G401 (cell line): ENCODE measurements around the gene FBXW4. TPM values are rescaled to one million over a fixed set of nuclear protein-coding genes. Genes with fewer than 3 reads are reported as not detected.

Experiments used
- DNase-seq: peaks from one replicate; pipeline ENCODE4 v3.0.0-alpha.2; 2015; ENCODE audit warnings: low spot score
- in situ Hi-C: cut with HindIII; loops from 2 replicates; pipeline ENCODE4 v1.10.0; 2016; ENCODE audit warnings: low sequenced_read_pairs, mixed read lengths
- total RNA-seq: library from RNA; depleted of rRNA; stranded (reverse); fragments of >200 nt; shearing (Covaris generic); gene quantifications from 2 replicates; pipeline ENCODE4 v1.2.3, GENCODE V29; 2014

The FBXW4 gene
- total RNA-seq, 1 experiment from 2014 or later = 48.9 TPM

DNA sequence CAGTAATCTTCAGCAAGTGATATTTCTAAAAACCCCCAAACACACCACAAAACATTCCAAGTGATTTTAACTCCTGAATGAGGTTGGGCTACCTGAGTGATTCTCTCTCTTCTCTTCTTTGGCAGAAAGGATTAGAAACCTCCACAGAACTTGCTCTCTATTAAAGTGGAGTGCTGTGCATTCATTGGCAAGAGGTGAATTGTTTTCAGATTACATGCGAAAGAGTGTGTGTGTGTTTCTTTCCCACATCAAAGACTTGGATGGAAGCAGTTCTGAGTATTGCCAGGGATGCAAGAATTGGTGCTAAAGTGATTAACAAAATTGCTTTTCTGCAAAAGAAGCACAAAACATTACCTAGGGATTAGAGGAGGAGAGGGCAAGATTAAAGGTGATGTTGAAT, 13.1 kb upstream of the FBXW4 start:
- in situ Hi-C loops = no loop called here

DNA sequence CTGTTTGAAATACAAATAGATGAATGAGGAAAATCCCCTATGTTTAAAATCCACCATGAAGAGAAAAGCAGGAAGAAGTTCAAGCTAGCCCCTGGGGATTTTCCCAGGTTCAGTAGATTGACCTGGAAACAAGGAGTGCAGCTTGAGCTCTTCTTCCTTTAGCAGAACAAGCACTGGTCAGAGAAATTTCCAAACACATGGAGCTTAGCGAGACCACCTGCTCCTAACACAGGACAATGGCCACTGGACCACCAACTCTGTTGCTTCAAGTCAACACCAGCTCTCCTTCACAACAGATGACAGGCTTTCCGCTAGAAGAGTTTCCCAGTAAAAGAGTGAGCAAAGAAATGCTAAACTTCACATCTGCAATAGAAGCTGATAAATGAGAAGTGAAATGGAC, 9.4 kb upstream of the FBXW4 start:
- in situ Hi-C loops = no loop called here

More for the DNA sequence above, 13.1 kb upstream of the FBXW4 start:
- DNase-seq = no peak

DNA sequence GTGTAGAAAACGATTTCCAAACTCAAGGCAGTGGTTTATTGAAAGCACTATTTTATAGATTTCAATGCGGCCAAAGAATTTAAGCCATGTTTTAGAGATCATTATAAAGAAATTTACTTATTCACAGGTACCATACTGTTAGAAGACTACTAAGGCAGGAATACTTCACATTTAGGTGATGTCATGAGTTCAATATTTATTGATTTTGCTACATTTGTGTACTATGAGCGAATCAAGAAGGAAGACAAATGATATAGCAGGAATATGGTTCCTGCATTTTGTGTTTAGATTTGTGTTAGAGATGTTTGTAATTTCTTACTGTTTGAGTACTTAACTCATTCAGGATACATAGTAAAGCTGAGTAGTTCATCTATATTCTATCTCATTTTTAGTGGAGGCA, 1.7 kb upstream of the FBXW4 start:
- in situ Hi-C loops = no loop called here
- DNase-seq = no peak

More for the DNA sequence above, 9.4 kb upstream of the FBXW4 start:
- DNase-seq = no peak

DNA sequence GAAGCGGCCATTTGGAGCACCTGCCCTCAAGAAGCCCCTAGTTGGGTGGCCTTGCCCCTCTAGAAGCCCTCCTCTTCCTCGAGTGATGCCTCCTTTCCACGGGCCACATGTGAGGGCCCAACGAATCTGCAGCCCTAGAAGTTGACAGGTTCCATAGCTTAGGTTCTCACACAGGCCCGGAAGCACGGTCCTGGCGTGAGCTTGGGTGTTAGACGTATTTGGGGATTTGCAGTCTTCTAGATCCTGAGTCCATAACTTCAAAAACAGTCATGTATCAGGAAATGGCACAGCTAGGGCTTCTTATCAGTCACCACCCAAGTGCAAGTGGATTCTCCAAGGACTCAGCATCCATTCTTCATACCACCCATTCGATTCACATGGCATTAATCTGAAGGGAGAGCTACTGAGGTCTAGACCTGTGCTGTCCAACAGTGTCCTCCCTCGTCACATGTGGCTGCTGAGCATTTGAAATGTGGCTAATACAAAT, 477 bp upstream of the FBXW4 start:
- in situ Hi-C loops = no loop called here
- DNase-seq = no peak

DNA sequence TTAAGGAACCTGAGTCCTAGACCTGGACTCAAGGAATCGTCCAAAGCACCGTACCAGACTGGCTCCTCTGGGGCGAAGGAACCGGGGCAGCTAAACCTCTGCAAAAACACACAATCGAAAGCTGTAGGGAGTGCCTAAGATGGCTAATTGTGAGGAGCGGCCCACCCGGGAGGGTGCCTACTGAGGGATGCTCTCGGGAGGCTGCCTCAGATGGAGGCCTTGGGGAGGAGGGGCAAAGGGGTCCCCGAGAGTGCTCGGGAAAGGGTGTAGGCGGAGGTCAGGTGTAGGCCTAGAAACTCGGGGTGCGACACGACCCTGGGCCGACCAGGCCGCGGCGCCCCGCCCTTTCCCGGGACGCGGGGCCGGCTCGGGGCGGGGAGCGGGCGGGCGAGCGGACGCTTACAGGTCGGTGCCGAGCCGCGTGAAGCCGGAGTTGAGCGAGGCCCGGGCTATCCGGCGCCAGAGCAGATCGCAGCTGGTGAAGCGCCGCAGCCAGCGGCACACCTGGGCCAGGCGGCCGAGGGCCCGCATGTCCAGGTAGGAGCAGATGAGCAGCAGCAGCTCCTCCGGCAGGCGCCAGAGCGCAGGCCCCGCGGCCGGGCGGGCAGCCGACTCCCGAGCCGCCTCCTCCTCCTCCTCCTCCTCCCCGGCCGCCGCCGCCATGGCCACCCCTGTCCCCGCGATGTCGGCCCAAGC, 844 bp downstream of the FBXW4 start:
- peak; percentile 72 for DNase-seq
- in situ Hi-C loops = loop anchor here (5.0 kb wide), 1 partner anchor 42 kb away; no protein-coding TSS in a partner anchor

DNA sequence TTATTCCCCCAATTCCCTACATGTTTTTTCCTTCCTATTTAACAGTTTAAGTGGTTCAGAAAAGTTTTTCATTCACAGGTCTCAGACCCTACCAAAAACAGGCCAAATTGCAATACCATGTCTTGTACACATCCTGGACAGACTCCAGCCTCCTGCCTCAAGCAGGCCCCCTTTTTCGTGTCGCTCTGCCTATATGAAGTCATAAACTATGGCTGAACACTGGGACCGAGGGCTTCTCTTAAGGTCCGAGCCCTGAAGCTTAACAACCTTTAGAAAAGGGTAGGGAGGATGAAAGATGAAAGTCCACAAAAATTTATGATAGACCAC, 1.4 kb downstream of the FBXW4 start:
- in situ Hi-C loops = loop anchor here (5.0 kb wide), 1 partner anchor 41 kb away; no protein-coding TSS in a partner anchor
- DNase-seq = peak; percentile 48

DNA sequence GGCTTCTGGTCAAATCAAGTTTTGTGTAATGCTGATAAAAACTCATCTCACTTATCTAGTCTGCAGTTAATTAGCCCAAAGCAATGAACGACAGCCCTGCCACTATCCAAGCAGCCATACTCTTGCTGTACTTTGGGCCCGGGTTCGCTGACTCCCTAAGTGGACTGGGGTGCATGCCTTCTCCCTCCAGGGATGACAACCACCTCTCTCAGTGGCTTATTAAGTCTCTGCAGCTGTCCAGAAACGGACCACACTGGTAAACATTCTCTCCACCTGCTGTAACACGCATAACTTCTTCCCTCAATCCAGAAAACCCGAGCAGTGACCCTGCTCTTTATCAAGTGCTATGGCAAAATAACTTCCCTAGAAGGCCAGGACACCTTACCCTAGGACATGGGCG, 3.9 kb downstream of the FBXW4 start:
- in situ Hi-C loops = loop anchor here (5.0 kb wide), 1 partner anchor 39 kb away; no protein-coding TSS in a partner anchor

DNA sequence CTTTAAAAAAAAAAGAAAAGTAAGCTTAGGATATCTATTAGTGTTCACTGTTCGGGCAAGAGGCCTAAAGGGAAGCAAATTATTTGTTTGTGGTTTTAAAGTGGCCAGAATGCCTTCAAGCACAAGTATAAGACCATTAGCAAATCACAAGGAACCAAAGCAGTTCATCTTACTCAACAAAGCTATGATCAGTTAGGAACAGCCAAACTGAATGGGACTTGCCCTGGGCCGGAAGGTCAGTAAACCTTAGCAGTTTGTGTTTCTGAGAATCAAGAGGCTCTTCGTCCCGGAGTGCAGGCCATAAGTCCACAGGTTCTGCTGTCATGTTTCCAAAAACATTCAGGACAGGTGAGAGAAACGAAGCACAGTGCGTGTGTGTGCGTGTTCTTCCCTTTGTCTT, 4.5 kb downstream of the FBXW4 start:
- peak; percentile 37 for DNase-seq
- in situ Hi-C loops = loop anchor here (5.0 kb wide), 1 partner anchor 38 kb away; no protein-coding TSS in a partner anchor

More for the DNA sequence above, 3.9 kb downstream of the FBXW4 start:
- no peak for DNase-seq

DNA sequence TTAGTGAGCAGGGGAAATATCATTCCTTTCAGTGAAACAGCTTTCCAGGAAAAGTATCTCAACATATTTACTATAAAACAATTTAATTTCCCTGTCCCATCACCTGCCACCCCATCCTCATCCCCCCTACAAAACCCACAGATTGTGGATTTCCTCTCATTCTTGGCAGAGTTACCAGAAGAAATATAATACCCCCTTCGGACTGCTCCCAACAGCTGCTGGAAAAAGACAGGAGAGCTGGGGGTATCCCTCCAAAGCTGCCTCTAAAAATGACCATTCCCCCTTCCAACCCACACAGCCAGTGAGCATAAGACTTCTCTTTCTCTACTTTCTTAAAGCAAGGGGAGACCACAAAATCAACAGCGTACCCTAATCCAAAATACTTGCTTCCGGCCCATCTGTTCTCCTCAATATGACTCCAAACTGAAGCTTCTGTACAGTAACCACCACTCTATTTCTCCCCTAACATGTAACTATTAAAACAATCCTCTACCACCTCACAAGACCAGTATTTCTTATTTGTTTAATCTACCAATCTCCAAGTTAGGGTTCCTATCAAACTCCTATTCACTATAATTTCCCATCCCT, 7.8 kb downstream of the FBXW4 start:
- in situ Hi-C loops = no loop called here
- no peak for DNase-seq

DNA sequence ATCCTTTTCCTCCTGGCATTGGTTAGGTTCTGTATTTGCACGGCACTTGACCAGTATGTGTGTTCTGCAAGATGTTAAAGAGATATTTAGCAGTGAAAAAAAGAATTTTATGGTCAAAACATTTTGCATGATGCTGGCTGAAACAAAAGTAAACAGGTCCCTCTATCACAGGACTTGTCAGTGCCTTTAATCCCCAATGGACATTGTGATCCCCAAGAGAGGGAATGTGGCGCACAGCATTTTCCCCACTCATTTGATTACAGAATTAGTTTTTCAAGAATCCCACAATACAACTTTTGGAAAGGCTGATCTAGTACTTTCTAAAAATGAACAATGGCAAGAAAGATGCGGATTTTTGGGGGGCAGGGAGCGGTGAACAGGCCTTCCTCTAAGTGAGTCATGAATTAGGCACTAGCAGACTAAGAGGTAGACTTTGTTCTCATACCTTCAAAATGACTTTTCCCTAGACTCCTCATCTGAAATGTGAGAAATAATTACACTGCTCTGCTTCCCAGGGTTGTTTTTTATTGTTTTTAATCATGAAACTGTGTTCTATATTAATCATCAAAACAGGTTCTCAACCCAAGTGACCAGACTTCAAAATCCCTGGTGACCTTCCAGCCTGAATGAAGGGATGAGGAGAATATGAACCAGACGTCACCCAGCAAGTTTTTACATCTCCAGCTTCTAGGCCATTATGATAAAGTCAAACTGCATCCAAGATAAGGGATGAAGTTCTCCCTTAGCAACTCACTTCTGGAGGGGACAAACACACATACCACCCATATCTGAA, 8.6 kb downstream of the FBXW4 start:
- in situ Hi-C loops = no loop called here
- DNase-seq = no peak

DNA sequence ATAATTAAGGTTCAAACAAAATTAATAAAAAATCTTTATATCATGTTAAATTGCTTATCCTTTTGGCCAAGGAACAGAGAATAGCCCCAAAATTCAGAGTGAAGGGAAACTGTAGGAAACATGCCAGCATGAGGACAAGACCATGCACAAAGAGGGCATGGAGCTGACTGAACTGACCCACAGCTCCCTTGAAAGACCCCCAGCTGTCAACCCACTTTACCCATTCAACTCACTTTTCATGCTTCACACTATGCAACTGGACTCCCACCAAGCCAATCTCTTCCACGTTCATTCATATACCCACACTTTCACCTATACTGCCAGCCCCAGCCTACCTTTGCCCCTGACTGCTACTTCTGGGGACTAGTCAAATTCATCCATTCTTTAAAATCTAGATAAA, 10.2 kb downstream of the FBXW4 start:
- in situ Hi-C loops = no loop called here
- no peak for DNase-seq

DNA sequence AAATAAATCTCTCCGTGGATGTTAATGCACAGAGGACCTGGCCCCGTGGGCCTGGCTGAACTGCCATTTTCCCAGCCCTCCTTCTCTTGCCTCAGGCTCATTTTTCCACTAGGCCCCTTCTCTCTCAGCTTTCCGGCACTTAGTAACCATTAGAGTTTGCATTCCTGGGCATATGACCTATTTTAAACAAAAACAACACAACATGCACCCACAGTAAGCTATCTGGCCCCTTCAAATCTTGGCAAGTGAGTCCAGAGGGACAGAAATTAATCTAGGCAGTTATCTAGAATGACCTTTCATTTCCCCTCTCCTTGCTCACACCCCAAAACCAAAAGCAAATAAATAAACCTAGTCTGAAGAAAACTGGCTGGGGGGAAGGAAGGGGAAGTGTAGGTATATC, 11.7 kb downstream of the FBXW4 start:
- no peak for DNase-seq
- in situ Hi-C loops = no loop called here

DNA sequence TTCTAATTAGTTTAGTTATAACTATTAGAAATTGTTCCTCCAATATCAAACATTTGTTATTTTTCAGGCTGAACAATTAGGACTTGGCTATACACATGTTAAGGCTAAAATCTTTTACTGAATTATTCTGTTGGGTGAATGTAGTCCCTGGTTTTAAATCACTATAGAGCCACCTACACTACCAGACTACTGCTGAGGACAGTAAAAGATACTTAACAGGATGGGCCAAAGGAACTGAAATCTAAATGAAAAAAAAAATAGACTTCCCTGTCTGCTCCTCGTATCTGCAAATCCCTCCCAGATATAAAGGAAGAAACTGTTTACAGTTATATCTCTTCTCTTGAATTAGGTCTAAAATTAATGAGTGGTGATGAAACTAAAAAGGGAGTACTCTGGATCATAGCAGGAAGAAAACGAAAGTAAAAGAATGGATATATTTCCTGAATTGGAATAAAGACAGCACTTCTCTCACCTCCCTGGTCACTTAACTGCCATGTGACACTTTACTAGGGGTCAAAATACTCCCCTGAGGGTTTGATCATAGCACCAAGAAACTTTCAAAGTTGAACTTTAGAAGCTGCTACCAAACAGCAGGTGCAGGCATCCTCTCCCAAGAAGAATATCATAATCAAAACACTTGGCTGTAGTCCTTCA, 12.7 kb downstream of the FBXW4 start:
- no peak for DNase-seq
- in situ Hi-C loops = no loop called here

DNA sequence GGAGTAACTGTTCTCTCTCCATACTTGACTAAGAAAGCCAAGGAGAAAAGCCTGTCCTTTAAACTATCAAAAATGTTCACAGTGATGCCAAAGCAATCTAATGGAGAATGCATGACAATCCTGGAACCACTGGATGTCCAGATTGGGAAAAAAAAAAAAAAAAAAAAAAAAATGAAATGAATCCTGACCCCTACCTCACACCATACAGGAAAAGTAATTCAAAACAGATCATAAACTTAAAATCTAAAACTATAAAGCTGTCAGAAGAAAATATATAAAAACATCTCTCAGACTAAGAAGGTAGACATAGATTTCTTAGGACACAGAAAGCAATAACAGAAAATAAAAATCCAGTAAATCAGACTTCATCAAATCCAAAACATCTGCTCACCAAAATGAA, 18.4 kb downstream of the FBXW4 start:
- in situ Hi-C loops = no loop called here
- no peak for DNase-seq

DNA sequence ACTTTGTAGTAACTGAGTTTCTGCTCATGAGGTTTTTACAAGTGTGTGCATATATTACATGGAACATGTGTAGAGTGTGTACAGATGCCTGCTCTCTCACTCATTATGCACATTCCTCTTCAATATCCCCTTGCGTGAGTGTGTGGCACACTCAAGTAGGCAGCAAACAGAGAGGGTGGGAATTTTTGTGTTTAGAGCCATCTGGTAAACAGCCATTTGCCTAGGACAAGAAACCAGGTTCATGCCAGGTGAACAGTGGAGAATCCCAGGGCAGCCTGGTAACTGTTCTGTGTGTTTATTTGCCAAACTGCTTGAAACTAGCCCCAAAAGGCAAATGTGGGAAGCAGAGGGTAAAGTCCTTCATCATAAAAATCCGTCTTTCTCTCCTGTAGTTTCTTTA, 19.9 kb downstream of the FBXW4 start:
- in situ Hi-C loops = no loop called here
- no peak for DNase-seq

DNA sequence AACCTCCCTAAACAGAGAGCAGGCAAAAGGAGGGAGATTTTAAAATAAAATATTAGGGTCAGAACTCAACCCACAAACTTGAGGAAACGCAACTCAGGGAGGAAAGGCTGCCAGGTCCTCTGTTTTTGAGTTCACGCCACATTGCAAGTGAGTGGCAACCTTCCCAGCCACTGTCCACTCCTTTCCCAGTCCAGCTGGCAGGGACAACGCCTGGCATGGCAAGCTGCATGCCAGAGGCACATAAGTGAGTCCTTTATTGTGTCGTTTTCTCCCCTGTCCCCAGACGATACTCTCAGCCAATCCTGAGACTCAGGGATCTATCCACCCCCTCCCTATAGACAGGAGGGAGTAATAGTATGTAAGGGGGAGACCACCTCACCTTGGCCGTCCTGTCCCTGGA, 22.4 kb downstream of the FBXW4 start:
- in situ Hi-C loops = no loop called here
- DNase-seq = peak; percentile 45

DNA sequence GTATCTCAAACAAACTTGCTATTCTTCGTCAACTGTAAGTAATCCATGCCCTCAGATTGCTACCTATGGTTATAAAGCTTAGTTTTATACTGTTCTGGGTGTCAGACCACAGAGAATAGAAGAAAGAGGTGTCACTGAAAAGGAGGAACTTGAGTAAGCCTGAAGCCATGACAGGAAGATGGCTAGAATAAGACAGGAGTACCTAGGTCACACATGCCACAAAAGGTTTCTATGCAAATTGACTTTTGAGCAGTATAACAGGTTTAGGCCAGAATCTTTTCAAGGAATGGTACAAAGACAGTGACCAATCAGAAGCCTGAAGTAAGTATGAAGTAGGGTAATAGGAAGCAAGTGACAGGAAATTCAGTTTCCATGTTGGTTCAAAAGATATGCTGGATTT, 23.5 kb downstream of the FBXW4 start:
- DNase-seq = no peak
- in situ Hi-C loops = no loop called here

DNA sequence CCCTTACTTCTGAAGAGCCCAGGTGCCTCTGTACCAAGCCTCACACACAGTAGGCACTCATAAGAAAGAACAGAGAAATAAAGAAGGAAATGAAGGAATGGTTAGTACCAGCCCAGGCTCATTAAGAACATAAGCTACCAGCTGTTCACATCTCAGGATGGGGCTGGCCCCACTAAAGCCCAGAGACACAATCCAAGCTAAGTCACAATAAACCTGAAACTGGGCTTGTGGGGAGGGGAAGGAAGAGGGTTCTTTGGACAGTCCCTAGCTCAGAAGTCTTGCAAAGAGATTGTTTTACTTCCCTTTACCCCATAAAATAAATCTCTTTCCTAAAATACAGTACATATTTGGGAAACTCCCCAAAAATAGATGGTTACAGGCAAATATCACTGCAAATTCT, 24.3 kb downstream of the FBXW4 start:
- in situ Hi-C loops = no loop called here

DNA sequence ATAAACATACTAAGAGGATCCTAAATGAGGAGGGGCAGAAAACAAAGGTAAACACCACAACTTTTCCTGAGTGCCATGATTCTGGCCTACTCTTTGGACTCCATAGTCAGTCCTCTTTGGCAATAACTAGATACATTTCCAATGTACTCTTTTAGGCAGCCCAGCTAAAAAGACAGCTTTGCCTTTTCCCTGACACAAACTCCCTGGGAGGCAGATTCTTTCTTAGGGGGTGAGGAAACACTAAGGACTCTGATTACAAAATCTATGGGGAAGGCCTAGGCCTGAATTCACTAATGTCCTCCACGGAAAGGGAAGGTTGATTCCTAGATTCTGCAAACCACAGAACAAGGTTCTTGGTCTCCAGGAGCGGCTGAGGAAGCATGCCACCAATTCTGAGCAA, 25.8 kb downstream of the FBXW4 start:
- DNase-seq = no peak
- in situ Hi-C loops = no loop called here

More for the DNA sequence above, 24.3 kb downstream of the FBXW4 start:
- DNase-seq = no peak

DNA sequence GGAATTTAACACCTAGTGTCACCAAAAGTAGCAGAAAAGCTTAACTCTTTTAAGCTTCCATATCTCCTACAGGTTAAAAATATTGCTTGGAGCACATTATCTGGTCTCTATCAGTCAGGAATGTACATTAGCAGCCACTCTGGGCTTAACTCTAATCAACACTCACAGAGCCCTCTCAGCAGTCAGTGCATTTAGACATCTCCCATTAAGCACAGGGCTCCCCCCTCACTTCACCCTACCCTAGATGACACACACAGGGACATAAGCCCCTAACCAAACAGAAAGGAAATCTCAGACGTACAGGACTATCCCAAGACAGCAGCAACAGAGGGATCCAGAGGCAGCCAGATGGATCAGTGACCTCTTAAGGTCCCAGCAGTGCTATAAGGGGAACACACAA, 26.4 kb downstream of the FBXW4 start:
- in situ Hi-C loops = no loop called here
- no peak for DNase-seq
